BJ (cell line): Measurements from ENCODE around the gene CRIM1. TPM values are rescaled to one million over a fixed set of nuclear protein-coding genes. Genes with fewer than 3 reads are reported as not detected.

Experiments used
- CTCF ChIA-PET: fragments of 350-600 bp; formaldehyde crosslinking; extraction: SDS; loops from one replicate; lab custom pipeline; 2021; ENCODE audit warnings: antibody characterized with exemption, inconsistent platforms; lab: Yijun Ruan, JAX
- POLR2A ChIA-PET: fragments of 300-600 bp; sonication (Branson Sonifier 250); formaldehyde crosslinking; extraction: SDS; loops from one replicate; lab custom pipeline; 2021; ENCODE audit warnings: antibody characterized with exemption; lab: Charles Lee
- DNase-seq: peaks from one replicate; pipeline ENCODE4 v3.0.0-alpha.2; 2011; ENCODE audit warnings: low read depth
- H3K27me3 ChIP-seq: 2 replicates; pipeline ENCODE4 v1.6.0; 2011; ENCODE audit warnings: low read length; ENCODE audit not compliant: control insufficient read depth, insufficient read depth
- H3K36me3 ChIP-seq: 2 replicates; pipeline ENCODE4 v1.5.1; 2011; ENCODE audit warnings: low read length; ENCODE audit not compliant: control insufficient read depth, insufficient read depth
- H3K4me3 ChIP-seq: 2 replicates; pipeline ENCODE4 v1.5.1; 2011; ENCODE audit warnings: low read depth, mild to moderate bottlenecking, control low read depth, low read length
- polyA plus RNA-seq: library from polyadenylated mRNA; depleted of rRNA; stranded (reverse); fragments of >200 nt; gene quantifications from 2 replicates; pipeline ENCODE4 v1.2.3, GENCODE V29; 2011
- TF ChIP-seq, protein P1 (sequence below): IDR thresholded peaks from 2 replicates; pipeline ENCODE4 v1.5.1; 2011; ENCODE audit warnings: low read depth, mild to moderate bottlenecking, control low read depth, inconsistent platforms, low read length, moderate library complexity; ENCODE audit not compliant: insufficient read depth

Gene CRIM1
- polyA plus RNA-seq, 1 experiment: 729 TPM

DNA sequence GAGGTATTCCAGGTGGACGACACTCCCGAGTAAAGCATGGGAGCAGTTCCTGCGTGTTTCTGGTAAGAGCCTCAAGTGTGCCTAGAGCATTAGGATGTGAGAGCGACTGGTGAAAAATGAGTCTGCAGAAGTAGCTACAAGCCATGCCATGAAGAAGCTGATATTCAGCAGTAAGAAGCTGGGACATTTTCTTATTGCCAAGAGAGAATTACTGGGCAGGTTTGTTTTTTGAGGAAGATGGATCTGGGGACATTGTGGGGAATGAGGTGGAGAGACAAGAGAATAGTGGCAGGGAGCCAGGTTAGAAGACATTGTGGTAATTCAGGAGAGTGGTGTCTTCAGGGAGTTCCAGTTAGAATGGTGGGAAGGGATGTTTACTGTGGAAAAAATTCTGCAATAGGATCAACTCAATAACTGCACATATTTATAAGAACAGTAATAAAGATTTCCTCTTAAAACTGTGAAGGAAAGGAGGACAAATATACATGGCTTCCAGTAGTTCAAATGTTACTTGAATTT is 38.2 kb downstream of the CRIM1 start:
- Histone ChIP-seq H3K27me3 (no peaks in the 10 kb centered on the region), H3K36me3 (peaks cover 3% of the 10 kb centered on the region), H3K4me3 (no peak overlapping the region)
- CTCF ChIA-PET: interaction anchor here (1.0 kb wide), 1 partner anchor 11 kb away, joined by 4 read pairs; no protein-coding TSS in a partner anchor
- TF ChIP-seq, protein P1, sequence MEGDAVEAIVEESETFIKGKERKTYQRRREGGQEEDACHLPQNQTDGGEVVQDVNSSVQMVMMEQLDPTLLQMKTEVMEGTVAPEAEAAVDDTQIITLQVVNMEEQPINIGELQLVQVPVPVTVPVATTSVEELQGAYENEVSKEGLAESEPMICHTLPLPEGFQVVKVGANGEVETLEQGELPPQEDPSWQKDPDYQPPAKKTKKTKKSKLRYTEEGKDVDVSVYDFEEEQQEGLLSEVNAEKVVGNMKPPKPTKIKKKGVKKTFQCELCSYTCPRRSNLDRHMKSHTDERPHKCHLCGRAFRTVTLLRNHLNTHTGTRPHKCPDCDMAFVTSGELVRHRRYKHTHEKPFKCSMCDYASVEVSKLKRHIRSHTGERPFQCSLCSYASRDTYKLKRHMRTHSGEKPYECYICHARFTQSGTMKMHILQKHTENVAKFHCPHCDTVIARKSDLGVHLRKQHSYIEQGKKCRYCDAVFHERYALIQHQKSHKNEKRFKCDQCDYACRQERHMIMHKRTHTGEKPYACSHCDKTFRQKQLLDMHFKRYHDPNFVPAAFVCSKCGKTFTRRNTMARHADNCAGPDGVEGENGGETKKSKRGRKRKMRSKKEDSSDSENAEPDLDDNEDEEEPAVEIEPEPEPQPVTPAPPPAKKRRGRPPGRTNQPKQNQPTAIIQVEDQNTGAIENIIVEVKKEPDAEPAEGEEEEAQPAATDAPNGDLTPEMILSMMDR: no peak
- DNase-seq: no peak
- POLR2A ChIA-PET: no interaction called here

DNA sequence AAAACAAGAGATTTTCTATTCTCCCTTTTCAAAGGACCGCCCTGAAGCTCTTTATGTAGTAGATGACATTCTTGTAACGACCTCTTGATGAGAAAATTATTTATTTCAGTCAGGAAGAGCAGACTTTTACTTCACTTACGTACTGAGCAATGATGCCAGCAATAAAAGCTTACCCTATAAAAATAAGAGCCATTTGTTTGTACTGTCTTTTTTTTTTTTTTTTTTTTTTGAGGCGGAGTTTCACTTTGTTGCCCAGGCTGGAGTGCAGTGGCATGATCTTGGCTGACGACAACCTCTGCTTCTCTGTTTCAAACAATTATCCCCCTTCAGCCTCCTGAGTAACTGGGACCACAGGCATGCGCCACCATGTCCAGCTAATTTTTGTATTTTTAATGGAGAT is 39.2 kb downstream of the CRIM1 start:
- no peak overlapping the region for H3K4me3 ChIP-seq
- no peak for DNase-seq
- TF ChIP-seq, protein P1: no peak
- H3K27me3 ChIP-seq: no peaks in the 10 kb centered on the region
- H3K36me3 ChIP-seq: peaks cover 1% of the 10 kb centered on the region
- CTCF ChIA-PET: no interaction called here
- POLR2A ChIA-PET: interaction anchor here (0.7 kb wide), 1 partner anchor 63 kb away, joined by 5 read pairs; no protein-coding TSS in a partner anchor

DNA sequence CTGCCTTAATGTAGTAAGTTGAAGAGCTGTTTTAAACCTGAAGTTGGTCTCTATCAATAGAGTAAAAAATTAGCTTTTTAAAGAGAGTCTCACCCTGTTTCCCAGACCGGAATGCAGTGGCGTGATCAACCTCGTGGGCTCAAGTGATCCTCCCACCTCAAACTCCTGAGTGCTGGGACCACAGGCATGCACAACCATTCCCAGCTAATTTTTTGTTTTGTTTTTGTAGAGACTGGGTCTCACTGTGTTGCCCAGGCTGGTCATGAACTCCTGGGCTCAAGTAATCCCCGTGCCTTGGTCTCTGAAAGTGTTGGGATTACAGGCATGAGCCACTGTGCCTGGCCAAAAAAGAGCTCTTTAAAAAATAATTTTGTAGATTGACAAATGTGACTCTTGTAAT is 40.3 kb downstream of the CRIM1 start:
- no peak for DNase-seq
- POLR2A ChIA-PET: interaction anchor here (0.6 kb wide), 1 partner anchor 12 kb away, joined by 3 read pairs; no protein-coding TSS in a partner anchor

DNA sequence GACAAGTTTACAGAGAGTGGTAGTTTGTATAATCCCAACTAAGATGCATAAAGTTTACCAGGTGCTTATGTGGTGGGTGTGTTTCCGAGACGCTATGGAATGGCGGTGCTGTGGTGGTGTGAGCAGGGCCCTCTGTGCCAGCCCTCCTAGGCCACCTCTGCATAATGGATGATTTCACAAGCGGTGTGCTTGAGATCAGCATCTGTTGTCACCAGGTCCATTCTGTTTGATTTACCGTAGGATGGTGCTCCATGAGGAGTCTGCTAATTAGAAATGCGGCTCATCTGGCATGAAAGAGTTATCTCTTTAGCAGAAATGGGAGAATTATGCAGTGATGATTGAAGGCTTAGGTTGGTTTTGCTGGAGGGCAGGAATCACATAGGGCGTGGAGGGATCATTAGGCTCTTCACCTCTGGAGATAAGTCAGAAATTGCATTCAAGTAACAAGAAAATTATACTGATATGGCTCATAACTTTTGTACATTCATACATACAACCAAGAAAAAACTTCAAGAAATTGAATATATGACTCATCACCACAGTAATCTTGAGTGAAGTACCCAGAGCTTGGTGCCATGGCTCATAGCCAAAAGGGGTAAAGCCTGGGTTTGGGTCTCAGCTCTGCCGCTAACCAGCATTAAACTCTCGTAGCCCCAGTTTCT is 41.4 kb downstream of the CRIM1 start:
- POLR2A ChIA-PET: no interaction called here
- peaks cover 1% of the 10 kb centered on the region; the same call in 1 of the 2 replicates for H3K36me3 ChIP-seq

More for the DNA sequence above, 40.3 kb downstream of the CRIM1 start:
- Histone ChIP-seq H3K4me3 (no peak overlapping the region), H3K36me3 (no peaks in the 10 kb centered on the region; the same call in 1 of the 2 replicates), H3K27me3 (no peaks in the 10 kb centered on the region)
- CTCF ChIA-PET: interaction anchor here (0.6 to 1.0 kb wide), 4 partner anchors 8 to 15 kb away, joined by 3 to 5 read pairs (median 3); no protein-coding TSS in a partner anchor
- TF ChIP-seq, protein P1: no peak

More for the DNA sequence above, 41.4 kb downstream of the CRIM1 start:
- no peaks in the 10 kb centered on the region for H3K27me3 ChIP-seq
- DNase-seq: no peak
- CTCF ChIA-PET: interaction anchor here (0.7 to 1.0 kb wide), 2 partner anchors 8 to 23 kb away, joined by 3 to 5 read pairs; no protein-coding TSS in a partner anchor
- TF ChIP-seq, protein P1: no peak
- no peak overlapping the region for H3K4me3 ChIP-seq
